ENCODE measurements around the gene BEND6.

DNA sequence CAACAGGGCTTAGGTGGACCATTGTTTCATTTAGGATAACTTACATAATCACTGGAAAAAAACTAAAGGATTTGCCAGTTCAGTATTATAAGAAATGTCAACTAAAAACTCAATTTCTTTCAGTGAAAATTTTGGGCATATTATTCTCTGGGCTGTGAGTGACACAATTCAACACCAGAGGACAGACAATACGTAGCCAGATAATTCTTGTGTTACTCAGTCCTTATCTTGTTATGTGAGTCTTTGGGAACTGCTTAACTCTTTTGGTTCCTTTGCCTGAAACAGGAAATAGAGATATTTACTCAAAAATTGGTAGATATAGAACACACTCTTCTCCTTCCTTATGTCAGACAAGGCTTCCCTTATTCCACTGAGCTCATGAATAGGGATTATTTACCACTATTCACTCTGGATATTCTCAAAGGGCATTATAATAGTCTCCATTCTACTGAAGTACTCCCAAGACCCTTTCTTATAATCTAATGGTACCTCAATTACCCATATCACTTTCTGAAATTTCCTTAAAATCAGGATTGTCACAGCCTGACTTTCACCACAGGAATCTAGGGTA lies 4.9 kb upstream of the BEND6 start:
- TF ChIP-seq POLR2A (IDR thresholded peaks at IDR 0.05) (no peak), CTCF (IDR thresholded peaks at IDR 0.05 in 8 of 11, conservative IDR thresholded peaks at IDR 0.05 in 3 of 11) (no peak), POLR2AphosphoS5 (IDR thresholded peaks at IDR 0.05) (no peak)
